NCI-H345 treated with DMSO at 0.1 percent for 48 hours (cell line): ENCODE results near the gene HTRA1.

ENCODE experiments used
- DNase-seq: peaks from one replicate; lab custom pipeline; 2025; ENCODE audit not compliant: unreplicated experiment; lab: John Stamatoyannopoulos, UW

HTRA1 gene

GRCh38 chr10:122493761-122494160 is 32.4 kb downstream of the HTRA1 start:
- no peak for DNase-seq

GRCh38 chr10:122494173-122494820 is 32.9 kb downstream of the HTRA1 start:
- no peak for DNase-seq

- DNase-seq, result no peak
Measured at GRCh38 chr10:122494833-122495232, 33.5 kb downstream of the HTRA1 start.

DNA sequence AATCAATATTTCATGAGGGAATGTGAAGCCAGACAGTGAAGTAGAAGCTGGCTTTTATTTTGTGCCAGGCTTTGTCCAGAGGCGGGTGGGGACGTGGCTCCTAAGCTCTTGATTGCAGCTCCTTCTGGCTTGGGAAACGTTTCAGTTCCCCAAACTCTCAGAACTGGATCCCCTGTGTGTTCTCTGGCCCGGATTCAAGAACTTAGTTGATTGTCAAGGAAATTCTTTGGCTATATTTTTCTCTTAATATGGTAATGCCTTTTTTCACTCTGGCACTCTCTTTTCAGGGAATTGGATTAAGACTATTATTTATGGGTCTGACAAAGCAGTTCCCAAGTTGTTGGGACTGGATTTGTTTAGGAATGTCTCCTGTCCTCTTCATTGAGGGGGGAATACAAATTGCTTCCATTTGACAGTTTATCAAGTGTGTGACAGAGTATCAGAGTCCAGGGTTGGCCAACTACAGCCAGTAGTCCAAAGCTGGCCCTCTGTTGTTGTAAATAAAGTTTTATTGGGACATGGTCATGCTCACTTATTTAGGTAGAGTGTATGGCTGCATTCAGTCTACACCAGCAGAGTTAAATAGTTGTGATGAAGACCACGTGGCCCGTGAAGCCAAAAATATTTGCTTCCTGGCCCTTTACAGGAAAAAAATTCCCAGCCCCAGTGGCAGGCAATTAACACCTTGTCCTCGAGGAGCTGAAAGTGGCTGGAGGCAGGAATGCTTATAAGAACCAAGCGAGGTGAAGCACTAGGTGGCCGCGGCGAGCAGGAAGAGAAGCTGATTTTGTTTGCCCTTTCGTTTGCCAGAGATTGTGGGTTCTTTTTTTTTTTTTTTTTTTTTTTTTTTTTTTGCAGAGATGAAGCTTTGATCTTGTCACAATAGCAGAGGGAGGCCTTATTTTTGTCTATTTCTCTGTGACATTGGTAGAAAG is 34.3 kb downstream of the HTRA1 start:
- DNase-seq, result no peak

GRCh38 chr10:122497241-122497640 is 35.9 kb downstream of the HTRA1 start:
- DNase-seq, result no peak

- DNase-seq, result no peak
Measured at GRCh38 chr10:122498521-122498920, 37.2 kb downstream of the HTRA1 start.

GRCh38 chr10:122499012-122499411 is 37.7 kb downstream of the HTRA1 start:
- DNase-seq, result no peak

DNA sequence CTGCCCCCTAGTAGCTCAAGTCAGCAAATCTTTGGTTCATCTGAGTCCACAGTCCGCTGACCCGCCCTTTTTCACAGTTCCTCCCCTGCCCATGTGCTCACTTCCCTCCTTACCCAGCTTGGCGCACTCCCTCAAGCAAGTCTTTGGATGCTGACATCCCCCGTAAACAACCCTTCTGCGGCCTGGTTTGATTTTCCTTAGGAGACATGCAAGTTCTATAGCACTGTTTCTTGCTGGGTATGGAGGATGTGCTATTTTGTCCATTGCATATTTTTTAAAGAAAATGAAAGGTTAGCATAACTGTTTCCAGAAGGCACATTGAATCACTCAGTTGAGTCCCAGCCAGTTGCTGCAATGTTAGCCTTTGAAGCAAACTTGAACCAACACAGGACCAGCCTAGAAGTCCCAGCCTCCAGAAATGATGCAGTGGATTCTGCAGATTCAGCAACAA is 38.2 kb downstream of the HTRA1 start:
- DNase-seq, result no peak

- no peak for DNase-seq
Measured at GRCh38 chr10:122500194-122500593, 38.8 kb downstream of the HTRA1 start.

DNA sequence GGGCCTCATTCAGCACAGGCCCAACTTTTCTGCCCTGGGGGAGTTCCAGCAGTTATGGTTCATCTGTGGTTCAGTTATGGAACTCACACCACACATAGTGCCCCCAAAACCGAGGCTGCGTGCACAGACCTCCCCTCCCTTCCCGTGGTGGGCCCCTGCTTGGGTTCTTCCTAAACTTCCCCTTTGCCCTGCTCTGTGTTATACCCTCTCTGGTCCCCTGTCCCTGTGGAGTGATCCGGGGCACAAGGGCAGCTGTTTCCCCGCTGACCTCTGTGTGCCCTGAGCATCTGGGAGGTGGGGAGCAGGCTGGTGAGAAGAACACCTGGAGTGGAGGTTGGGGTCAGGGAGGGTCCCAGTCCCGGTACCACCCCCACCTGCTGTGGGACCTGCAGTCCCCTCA is 39.4 kb downstream of the HTRA1 start:
- DNase-seq, result no peak

GRCh38 chr10:122503012-122503411 is 41.7 kb downstream of the HTRA1 start:
- DNase-seq, result no peak

DNA sequence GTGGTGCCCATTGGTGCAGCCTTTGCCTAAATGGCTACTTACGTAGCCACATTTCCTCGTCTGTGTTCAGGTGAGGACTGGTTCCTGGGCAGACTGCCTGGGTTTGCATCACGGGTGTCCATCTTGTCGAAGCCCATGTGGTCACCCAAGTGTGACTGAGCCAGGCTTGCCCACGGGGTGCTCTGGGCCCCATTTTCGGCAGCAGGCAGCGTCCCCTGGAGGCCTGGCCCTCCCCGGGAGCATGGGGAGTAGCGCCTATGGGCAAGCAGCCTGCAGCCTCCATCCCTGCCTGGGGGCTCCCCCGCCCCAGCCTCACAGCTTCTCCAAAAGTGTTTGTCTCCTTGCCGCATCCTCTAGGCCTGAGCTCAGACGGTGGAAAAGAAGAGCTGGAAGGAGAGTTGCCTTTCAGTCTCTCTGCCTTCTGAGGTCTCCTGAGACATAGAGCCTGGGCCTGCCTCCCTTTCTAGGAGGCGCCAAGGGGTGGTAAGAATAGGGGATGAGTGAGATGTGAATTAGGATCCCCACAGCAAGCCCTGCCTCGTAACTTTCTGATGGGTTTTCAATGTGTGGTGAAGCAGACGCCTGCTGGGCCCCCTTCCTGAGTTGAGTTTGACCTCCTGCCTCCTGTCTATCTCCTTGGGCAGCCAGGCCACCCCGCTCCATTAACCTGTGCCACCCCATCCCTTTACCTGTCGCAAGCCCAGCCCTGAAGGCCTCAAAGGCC is 42.7 kb downstream of the HTRA1 start:
- no peak for DNase-seq

DNA sequence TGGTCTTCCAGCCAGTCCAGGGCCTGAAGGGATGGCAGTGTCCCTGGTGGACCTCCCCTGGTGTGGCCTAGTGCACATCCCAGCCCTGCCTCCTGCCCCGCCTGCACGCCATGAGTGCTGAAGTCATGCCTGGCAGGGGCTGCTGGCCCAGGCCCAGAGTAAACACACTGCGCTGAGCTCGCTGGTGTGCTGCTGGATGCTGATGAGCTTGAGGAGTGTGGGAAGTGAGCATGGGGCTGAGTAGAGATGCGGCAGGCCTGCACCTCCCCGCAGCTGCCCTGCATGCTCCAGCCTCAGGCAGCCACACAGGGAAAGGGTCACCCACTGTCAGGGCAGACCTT is 43.2 kb downstream of the HTRA1 start:
- peak; percentile 63 for DNase-seq

DNA sequence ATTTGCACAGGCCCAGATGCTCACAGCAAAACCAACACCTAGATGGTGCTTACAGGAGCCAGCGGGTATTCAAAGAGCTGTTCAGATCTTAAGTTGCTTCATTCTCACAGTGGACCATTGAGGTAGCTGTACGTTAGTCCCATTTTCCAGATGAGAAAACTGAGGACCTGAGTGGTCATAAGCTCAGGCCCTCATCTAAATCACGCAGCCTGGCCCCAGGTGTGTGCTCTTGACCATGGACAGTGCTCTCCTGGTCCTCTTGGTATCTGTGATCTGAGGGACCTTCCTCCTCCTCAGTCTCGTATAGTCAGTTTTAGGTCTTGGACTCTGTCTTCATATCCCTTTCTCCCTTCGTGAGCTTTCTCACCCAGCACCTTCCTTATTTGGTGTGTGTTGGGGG is 43.7 kb downstream of the HTRA1 start:
- no peak for DNase-seq

GRCh38 chr10:122505885-122506645 is 44.7 kb downstream of the HTRA1 start:
- no peak for DNase-seq

- DNase-seq, result no peak
Measured at GRCh38 chr10:122507616-122508015, 46.3 kb downstream of the HTRA1 start.

- no peak for DNase-seq
Measured at GRCh38 chr10:122508021-122508420, 46.7 kb downstream of the HTRA1 start.

DNA sequence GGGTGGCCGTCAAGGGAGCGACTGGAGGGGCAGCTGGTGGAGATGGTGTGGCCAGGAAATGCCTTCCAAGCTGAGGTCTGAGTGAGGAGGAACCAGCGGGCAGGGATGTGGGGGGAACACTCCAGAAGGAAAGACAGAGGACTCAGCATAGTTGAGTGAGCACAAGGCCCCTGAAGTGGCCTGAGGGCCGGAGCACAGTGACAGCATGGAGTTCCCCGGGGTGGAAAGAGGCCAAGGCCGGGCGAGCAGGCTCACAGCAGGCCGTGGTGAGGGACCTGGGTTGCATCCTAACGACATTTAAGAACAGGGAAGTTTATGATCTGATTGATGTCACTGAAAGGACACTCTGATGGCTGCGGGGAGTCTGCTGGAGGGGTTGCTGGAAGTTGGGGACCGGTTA is 48.0 kb downstream of the HTRA1 start:
- no peak for DNase-seq

DNA sequence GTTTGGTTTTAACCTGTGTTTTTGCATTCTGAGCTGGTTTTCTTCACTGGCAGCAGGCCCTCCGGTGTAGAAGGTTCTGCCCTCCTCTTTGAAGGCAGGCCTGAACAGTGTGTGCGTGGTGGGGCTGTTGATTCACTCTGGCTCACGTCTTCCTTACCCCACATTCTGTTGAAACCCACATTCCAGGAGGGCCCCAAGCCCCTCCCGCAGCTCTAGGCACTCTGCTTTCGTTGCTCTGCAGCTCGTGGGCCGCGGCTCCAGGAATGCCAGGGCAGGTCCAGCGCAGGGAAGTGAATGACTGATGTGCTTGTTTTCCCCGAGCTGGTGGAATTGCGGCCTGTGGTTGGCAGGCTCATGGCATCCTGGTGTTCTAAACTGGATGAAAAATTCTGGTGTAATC is 49.0 kb downstream of the HTRA1 start:
- DNase-seq, result no peak

- DNase-seq, result peak; percentile 1
Measured at GRCh38 chr10:122510736-122511135, 49.4 kb downstream of the HTRA1 start.

DNA sequence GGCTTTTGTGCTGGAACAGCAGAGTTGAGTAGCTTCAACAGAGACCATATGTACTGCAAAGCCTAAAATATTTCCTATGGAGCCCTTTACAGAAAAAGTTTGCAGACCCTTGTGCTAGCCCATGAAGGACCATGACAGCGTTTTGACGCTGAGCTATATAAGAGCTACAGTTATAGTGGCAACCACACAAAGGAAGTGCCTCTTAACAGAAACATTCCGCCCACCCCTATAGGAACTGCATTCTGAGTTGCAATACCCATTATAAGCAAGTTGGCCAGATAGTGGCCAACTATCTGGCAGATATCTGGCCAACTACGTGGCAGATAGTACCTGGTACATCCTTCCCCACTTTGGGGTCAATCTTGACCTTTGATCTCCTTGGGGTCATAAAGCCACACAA is 51.7 kb downstream of the HTRA1 start:
- no peak for DNase-seq
